ENCODE measurements around the gene INPP5J.
"Not testable (repeated sequence)": the region's sequence is repeated elsewhere in the genome, so short reads cannot be mapped to it uniquely, and the experiment has no call there.

INPP5J gene

DNA sequence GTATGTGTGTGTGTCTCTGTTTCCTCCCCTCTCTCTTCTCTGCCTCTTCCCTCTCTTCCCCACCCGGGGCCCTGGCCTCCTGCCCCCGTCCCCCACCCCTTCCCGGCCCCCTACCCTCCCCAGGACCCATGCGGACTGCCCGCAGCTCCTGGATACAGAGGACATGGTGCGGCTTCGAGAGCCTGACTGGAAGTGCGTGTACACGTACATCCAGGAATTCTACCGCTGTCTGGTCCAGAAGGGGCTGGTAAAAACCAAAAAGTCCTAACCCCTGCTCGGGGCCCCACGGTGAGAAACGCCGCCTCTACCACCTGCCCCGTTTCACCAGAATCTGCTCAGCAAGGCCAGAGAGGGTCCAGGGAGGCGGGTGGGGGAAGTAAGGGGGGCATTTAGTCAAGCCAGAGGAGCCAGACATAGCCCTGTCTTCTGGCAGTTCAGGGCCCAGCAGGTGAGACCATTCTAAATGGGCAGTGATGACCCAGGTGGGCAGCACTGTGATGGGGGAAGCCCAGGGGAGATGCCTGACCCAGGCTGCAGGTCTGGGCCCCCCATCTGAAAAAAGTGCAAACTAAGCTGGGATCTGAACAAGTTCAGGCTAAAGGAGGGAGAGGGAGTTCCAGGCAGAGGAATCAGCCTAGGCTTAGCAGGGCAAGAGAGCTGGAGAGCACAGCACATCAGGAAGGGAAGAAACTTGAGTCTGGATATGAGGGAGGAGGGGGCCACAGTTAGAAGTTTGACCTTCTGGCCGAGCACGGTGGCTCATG is 21.8 kb upstream of the INPP5J start:
- in situ Hi-C loops (cut with MboI; ENCODE audit: low sequenced_read_pairs), result no loop called here

DNA sequence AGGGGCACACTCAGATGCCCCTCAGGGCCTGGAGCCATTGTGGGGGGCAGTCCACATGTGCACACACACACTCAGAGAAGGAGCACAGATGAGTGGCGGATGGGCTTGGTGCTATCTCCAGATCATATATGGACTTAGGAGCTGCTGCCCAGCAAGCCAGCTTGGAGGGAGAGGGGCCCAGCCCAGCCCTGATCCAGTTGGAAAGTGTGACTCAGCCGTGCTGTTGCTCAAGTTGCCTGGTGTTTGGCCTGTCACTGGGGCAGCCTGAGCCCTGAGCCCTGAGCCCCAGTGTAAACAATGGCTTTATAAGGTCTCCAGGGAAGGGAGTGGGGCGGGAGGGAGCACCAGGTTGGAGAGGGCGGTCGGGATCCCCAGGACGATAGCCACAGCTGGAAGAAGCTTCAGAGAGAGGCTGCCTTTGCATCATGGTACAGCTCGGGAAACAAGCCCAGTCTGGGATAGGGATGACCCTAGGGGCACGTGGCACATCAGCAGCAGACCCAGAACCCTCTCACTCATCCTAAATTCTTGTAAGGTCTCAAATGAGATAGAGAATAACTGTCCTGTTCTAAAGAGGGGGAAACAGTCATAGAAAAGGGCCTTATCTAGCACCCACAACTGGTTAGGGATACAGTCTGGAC is 20.2 kb upstream of the INPP5J start:
- in situ Hi-C loops (cut with MboI; ENCODE audit: low sequenced_read_pairs), result no loop called here

DNA sequence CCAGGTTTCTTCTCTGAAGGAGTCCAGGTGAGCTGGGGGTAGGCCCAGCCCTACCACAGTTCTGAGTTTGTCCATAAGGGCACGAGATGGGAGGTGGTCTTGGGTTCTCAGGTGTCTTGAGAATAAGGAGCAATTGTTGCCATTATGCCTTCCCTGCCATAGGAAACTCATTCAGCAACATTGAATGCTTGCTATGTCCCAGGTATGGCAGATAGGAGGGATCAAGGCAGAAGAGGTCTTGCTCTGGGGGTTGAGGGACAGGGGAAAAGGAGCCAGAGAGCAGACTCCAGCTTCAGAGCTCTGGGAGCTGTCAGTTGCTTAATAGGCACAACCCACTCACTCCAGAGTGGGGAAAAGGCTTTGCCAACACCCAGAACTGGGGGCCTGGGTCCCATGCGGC is 19.7 kb upstream of the INPP5J start:
- in situ Hi-C loops (cut with MboI; ENCODE audit: low sequenced_read_pairs), result no loop called here

DNA sequence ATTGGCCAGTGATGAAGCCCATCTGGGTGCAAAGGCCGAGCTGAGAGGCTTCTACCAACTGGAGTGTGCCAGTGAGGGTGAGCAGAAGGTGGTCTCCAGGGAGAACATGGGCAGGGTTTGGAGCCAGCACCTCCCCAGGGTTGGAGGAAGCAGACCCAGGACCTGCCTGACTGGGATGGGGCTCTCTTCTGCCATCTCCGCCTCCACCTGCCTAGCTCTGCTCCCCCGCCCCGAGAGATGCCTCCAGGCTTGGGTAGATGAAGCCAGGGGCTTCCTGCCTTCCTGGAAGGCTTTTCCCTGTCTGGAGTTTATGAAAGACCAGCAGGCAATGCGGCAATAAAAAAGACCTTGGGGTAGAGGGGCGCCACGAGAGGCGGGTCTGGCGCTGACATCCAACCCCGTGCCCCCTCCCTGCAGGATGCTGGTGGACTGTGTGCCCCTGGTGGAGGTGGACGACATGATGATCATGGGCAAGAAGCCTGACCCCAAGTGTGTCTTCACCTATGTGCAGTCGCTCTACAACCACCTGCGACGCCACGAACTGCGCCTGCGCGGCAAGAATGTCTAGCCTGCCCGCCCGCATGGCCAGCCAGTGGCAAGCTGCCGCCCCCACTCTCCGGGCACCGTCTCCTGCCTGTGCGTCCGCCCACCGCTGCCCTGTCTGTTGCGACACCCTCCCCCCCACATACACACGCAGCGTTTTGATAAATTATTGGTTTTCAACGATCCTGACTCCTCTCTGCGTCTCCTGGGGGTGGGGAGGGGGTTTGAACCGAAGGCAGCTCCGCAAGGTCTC is 18.7 kb upstream of the INPP5J start:
- in situ Hi-C loops (cut with MboI; ENCODE audit: low sequenced_read_pairs), result no loop called here

DNA sequence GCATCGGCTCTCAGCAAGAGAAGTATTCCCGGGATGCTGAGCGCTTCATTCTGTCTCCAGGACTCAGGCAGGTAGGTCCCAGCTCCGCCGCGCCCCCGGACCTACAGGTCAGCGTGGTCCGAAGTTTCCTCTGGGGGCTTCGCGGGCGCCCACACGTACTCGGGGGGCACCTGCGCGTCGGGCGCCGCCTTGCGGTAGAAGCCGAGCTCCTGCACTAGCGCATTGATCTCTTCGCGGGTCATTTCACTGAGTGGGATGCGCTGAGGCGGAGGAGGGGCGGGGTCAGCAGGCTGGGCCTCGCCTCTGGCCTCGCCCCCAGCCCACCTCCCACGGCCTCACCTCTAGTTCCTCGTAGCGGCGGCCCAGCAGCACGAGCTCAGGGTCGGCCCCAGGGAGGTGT is 17.9 kb upstream of the INPP5J start:
- in situ Hi-C loops (cut with MboI; ENCODE audit: low sequenced_read_pairs), result no loop called here

DNA sequence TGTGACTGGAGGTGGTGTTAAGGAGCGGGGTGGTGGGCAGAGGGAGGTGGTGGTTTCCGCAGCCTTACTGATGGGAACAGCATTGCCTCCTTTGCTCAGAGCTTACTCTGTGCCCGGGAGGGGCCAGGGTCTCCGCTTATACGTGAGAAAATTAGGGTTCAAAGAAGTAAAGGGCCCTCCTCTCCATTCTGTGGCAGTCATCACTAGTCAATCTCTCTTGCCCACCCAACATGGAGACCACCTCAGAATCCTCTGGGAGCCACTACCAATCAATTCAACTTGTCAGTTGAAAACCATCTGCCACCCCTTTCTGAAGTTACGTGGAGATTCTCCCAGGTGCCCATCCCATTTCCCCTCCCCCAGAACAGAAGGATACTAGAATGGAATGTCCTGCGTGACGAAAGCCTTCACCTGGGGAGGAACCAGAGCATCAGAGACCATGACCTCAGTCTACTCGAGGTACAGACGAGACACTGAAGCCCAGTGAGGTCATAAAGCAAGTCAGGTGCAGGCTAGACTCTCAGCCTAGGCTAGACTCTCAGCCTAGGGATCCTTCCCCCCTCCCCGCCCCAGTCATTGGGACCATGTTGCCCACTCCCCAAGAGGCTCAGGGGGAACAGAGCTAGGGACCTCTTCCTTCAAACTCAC is 17.4 kb upstream of the INPP5J start:
- in situ Hi-C loops (cut with MboI; ENCODE audit: low sequenced_read_pairs), result no loop called here

DNA sequence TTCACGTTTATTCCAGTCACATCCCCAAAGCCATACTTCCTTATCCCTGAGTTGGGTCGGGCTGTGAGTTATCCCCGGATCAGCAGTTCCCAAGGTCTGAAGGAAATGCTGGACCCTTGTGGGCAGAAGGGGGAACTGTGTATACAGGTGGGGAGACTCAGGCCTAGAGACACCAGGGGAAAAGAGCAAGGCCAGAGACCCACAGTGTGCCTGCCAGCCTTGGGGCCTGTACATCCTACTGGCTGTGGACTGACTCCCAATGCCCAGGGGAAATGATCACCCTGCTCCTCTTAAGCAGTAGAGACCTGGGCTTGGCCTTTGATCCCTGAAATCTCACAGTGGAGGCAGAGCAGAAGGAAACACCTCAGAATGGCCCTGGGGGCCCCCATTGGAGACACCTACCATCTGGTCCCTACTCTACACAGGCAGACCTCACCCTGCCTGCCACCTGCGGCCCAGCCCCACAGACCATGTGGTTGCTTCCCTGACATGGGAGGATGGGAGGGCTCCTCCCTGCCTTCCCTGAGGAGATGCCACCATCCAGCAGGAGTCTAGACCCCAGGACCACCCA is 16.7 kb upstream of the INPP5J start:
- in situ Hi-C loops (cut with MboI; ENCODE audit: low sequenced_read_pairs), result no loop called here

DNA sequence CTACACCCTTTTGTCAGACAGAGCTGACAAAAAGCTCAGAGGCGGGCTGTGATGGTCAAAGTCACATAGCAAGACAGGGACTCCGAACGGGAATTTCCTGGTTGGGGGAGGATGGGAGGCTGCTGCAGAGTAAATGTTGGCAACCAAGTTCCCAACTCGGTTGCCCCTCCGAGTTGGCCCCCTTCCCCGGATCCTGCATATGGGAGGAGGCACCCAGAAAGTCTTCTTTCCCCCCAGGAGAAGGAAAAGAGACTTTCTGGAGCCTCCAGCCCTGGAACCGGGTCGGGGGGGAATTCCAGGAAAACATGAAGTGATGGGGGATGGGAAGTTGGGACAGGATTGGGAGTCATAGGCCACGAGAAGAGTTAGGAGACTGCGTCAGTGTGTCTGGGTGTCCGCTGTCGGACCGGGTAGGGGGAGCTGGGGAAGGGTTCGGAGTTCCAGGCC is 16.0 kb upstream of the INPP5J start:
- in situ Hi-C loops (cut with MboI; ENCODE audit: low sequenced_read_pairs), result no loop called here

DNA sequence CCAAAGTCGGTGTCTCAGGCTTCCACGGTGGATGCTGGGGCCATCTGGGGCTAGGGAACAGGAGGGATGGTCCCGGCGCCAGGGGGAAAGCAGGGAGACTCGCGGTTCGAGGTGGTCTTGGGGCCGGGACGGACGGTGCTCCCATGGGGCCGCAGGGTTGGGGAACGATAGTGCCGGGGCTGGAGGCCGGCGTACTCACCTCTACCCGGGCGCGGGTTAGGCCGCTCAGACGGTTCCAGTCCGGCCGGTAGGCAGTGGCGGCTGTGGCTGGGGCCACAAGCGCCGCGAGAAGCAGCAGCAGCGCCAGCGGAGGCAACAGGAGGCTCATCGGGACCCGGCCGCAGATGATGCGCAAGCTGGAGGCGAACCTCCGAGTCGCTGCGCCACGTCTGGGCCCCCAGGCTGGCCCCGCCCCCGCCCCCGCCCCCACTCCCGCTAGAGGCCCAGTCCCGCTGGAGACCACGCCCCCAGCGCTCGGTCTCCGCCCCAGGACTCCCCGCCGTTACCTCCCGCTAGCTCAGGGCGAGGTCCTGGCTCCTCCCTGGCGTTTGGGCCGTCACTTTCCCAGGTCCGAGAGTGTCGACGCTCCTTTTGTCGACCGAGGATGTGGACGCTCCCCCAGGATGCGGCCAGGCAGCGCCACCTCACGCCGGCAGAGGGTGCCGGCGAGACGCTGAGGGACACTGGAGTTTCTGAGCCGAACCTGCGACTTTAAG is 15.4 kb upstream of the INPP5J start, which contains the start of gene SELENOM:
Gene SELENOM (minus strand): TSS at position 391 of the 716 bp plus-strand sequence. CDS start 63 bp downstream, at position 328.
- in situ Hi-C loops (cut with MboI; ENCODE audit: low sequenced_read_pairs), result no loop called here

DNA sequence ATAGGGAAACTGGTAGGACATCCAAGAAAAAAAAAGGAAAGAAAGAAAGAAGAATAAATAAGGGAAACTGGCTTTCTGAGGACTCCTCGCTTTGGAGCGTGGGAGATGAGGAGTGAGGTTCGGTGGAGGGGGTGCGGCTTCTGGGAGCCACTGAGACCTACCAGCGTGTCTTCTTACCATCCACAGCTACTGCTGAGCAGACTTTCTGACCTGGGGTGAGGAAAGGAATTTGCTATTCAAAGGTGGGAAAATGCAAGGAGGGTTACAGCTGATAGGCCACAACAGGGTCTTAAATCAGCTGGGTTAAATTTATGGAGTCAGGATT is 14.9 kb upstream of the INPP5J start:
- in situ Hi-C loops (cut with MboI; ENCODE audit: low sequenced_read_pairs), result no loop called here

DNA sequence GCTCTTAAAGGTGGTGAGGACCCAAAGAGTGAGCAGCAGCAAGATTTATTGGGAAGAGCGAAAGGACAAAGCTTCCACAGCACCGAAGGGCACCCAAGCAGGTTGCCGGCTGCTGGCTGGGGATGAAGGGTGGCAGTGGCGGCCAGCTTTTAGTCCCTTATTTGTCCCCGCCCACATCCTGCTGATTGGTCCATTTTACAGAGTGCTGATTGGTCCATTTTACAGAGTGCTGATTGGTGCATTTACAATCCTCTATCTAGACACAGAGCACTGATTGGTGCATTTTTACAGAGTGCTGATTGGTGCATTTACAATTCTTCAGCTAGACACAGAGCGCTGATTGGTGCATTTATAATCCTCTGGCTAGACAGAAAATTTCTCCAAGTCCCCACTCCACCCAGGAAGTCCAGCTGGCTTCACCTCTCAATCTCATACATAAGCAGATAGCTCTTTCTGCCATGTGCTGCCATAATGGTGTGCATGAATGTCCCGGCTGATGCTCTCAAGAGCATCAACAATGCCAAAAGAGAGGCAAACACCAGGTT is 10.1 kb upstream of the INPP5J start:
- in situ Hi-C loops (cut with MboI; ENCODE audit: low sequenced_read_pairs), result not testable (repeated sequence)

DNA sequence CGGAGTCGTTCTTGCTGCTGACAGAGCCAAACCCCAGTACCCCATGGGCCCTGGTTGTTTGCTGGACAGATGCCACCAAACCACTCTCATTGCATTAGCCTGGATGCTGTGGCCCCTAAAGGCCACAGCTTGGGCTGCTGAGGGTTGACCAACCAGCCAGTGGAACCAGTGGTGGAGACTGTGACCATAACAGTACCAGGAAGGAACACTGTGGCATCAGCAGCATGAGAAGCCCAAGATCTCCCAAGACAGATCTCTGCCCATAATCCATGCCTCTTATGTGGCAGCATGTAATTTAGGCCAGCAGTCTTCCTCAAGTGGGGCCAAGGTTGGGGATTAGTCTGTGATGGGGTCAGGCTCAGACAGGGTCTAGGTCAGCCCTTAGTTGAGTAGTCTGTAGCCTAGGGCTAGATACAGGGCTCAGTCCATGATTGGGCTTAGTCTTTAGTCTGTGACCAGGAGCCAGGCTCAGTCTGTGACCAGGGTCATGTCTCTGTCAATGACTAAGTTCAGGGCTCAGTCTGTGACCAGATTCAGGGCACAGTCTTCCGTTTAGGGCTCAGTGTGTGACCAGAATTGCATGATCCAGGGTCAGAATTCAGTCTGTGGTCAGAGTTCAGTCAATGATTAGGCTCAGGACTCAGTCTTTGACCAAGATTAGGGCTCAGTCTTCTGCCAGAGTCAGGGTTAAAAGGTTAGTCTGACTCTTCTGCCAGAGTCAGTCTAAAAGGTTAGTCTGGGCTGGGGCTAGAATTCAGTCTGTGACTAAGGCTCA is 4.5 kb upstream of the INPP5J start:
- in situ Hi-C loops (cut with MboI; ENCODE audit: low sequenced_read_pairs), result no loop called here

DNA sequence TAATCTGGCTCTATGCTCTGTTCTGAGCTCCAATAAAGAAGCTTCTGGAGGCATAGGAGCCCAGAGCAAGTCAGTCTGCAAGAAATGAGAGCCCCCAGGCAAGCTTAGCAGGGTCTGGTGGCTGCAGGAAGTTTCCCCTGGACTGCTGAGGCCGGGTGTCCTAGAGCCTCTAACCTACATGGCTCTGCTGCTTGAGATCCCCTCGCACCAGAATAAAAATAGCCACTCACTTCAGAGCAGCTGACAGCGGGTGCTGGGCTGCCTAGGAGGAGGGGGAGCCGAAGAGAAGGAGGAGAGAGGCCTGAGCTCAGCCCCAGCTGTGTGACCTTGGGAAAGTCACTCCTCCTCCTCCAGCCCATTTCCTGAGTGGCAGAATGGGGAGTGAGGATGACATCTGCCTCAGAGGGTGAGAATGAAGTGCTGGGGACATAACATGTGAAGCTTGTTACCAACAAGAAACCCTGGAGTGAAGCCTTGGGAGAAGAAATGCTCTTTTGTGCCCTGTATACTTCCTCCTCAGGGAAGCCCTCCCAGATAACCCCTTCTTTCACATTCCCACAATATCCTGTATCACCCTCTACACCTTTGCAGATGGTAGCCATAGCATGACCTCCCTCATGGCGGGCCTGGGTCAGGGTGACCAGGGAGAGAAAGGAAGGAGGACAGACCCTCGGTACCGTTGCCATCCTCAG is 3.6 kb upstream of the INPP5J start:
- in situ Hi-C loops (cut with MboI; ENCODE audit: low sequenced_read_pairs), result no loop called here

DNA sequence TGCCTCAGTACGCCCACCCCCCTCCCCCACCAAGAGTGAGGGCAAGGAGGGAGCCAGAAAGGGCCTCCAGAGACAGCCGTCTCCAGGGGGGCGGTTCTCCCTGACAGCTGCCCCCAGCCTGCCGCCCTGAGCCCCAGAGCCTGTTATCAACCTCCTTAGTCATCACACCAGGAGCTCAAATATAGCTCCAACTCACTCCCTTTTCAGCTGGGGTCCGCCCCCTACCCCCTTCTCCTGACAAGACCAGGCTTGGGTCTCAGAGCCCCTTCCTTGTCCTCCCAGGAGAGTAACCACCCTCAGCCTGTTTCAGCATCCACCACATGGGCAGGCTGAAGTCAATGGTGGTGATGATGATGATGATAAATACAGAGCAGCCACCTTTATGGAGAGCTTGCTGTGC is 2.5 kb upstream of the INPP5J start:
- in situ Hi-C loops (cut with MboI; ENCODE audit: low sequenced_read_pairs), result no loop called here

DNA sequence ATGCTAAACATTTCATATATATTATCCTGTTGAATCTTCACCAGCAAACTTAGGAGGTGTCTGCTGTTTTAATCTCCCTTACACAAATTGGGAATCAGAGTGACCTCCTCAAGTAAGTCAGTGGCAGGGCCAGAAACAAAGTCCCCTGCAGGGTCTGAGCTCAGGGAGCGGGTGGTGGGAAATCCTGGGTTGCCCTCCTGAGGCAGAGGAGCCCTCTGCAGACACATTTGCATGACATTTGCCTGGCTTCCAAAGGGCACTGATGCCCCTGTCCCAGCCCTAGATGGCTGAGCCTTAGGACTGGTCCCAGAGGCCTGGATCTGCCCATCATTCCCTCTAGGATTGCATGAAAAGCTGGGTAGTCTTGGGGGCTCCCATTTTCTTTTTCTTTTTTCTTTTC is 2.1 kb upstream of the INPP5J start:
- in situ Hi-C loops (cut with MboI; ENCODE audit: low sequenced_read_pairs), result no loop called here

DNA sequence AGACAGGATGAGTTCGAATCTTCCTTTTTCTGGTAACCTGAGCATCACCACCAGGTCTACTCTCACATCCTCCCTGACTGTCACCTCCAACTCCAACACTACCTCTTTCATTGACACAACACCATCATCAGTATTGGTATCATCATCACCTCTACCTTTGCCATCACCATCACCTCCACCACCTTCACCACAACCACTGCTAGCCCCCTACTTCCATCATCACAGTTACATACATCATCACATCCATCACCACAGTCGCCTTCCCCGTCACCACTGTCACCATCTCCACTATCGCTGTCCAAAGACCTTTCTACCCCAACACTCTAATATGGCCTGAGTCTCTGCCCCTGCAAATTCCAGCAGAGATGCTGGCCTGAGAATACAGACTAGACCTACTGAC is 1.4 kb upstream of the INPP5J start:
- in situ Hi-C loops (cut with MboI; ENCODE audit: low sequenced_read_pairs), result no loop called here

DNA sequence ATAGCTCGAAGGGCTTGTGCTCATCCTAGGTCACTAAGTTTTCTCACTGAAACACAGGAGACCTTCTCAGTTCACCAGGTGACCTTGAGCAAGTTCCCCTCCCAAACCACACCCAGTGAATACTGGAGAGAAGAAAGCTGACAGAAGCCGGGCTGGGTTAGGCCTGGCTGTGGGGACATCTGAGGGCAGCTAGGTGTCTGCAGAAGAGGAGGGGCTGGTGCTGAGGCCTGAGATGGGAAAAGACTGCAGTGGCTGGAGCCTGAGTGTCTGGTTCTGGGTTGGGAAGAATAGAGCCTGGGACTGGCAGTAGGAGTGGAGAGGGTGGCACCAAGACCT is 602 bp upstream of the INPP5J start:
- in situ Hi-C loops (cut with MboI; ENCODE audit: low sequenced_read_pairs), result no loop called here

DNA sequence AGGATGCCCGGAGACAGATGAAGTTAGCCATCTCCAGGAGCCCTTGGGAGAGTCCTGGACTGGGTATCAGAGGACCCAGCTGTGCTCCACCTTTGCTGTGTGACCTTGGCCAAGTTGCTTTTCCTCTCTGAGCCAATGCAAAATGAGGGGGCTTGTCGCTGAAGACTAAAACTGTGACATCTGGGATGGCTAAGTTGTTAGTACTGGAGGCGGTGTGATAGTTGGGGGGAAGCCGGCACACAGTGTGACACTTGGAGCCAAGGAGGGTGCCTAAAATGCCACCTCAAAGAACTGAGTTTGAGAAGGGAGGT is 481 bp downstream of the INPP5J start:
- in situ Hi-C loops (cut with MboI; ENCODE audit: low sequenced_read_pairs), result no loop called here

DNA sequence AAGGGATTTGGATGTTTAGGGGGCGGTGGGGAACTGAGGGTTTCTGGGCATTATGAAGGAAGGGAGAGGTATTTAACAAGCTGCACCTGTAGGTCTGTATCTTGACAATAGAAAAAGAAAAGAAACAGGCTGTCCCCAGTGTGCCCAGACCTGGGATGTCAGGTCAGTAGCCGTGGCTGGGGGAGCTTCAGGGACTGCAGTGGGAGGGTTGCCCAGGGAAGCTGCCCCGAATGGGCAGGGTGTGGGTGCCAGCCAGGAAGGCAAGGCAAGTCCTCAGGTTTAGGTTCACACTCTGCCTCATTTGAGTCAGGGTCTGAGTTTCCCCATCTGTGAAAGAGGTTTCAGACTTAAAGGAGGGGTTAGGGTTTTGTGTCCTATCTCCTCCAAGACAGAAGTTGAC is 1.5 kb downstream of the INPP5J start:
- in situ Hi-C loops (cut with MboI; ENCODE audit: low sequenced_read_pairs), result no loop called here
